Right lobe of liver (tissue), 4 donors: Measurements from ENCODE around the gene ATAT1.

Source experiments
- POLR2A ChIP-seq: fragments of 450-650 bp; IDR thresholded peaks from one replicate; pipeline ENCODE4 v1.6.1; 2017; ENCODE audit warnings: antibody characterized with exemption, mild to moderate bottlenecking
- TF ChIP-seq, protein P1 (sequence below), 4 donors: fragments of 200-600 bp in 3 of 4; fragments of 450-650 bp in 1 of 4; IDR thresholded peaks; one replicate each; pipeline versions ENCODE4 v1.5.1 to v1.8.0; 2016 to 2022; ENCODE audit warnings: antibody characterized with exemption in 4 of 4, mild to moderate bottlenecking in 2 of 4
- donor health status: DM: no; HTN: no; CAD: no.
- donor health status: DM: no; HTN: no; CAD: no.
- donor health status: DM: no; HTN: yes; CAD: no.

DNA sequence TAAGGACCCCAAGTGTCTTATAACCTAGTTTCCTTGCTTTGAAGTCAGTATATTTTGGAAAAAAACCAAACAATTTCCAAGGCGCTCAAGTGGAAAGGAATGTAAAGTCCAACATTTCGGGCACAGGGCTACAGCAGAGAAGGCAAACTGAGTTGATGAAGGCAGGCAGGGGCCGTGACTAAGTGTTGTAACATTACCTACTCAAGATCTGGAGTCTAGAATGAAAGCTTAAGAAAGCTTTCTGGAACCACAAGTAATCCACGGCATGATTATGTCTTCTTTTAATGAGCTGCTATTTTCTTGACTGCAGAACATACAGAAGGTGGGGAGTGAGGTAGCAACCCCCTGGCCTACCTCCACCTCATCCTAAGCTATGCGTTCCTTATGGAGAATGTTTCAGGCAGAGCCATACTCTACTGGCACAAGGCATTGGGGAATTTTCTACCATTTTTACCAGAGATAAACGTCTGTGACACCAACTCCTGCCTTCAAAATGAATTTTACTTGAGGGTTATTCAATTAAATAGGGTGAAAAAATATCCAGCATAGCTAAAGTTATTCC, 13.9 kb upstream of the ATAT1 start:
- TF ChIP-seq, protein P1, sequence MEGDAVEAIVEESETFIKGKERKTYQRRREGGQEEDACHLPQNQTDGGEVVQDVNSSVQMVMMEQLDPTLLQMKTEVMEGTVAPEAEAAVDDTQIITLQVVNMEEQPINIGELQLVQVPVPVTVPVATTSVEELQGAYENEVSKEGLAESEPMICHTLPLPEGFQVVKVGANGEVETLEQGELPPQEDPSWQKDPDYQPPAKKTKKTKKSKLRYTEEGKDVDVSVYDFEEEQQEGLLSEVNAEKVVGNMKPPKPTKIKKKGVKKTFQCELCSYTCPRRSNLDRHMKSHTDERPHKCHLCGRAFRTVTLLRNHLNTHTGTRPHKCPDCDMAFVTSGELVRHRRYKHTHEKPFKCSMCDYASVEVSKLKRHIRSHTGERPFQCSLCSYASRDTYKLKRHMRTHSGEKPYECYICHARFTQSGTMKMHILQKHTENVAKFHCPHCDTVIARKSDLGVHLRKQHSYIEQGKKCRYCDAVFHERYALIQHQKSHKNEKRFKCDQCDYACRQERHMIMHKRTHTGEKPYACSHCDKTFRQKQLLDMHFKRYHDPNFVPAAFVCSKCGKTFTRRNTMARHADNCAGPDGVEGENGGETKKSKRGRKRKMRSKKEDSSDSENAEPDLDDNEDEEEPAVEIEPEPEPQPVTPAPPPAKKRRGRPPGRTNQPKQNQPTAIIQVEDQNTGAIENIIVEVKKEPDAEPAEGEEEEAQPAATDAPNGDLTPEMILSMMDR (IDR thresholded peaks at IDR 0.05): no peak
- no peak for TF ChIP-seq POLR2A
